CD1c-positive myeloid dendritic cell (primary cell): ENCODE results near the gene ELMO1.

Experiments used
- DNase-seq: peaks from one replicate; pipeline ENCODE4 v3.0.0-alpha.2; 2016; ENCODE audit errors: extremely low spot score

ELMO1 gene

DNA sequence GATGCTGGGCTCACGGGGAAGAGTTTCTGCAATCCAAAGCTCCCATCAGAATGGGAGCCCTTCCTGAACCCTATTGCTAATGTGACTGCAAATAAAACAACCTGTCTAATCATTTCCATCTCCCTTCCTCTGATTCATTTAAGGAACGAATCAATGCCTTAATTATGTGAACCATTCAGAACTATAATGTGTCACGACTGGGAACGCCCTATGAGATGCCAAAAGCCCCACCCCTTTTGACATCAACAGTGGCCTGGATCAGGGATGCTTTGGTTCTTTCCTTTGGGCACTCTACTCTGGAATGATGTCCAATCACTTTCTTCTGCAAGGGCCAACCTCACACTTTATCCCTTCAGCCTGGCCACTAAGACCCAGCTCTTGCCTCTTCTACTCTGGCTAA, 528.9 kb downstream of the ELMO1 start:
- DNase-seq, result no peak

DNA sequence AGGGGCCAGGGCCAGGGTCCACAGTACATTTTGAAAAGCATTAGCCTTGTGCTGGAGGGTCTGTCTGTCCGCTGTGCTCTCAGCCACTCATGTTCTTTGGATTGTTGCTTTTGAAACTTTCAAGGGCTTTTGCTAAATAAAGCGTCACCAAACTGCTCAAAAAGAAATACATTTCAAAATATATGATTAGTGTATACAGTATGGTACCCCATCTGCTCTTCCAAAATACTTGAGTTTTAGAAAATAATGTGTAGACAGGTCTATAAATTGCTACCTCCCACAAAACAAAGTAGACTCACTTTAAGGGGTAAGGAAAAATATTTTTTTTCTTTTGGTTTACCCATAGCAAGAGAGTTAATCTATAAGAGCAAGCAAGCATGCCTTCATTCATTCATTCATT, 530.1 kb downstream of the ELMO1 start:
- no peak for DNase-seq

- DNase-seq, result no peak
Measured at GRCh38 chr7:36916619-36917018, 532.0 kb downstream of the ELMO1 start.

DNA sequence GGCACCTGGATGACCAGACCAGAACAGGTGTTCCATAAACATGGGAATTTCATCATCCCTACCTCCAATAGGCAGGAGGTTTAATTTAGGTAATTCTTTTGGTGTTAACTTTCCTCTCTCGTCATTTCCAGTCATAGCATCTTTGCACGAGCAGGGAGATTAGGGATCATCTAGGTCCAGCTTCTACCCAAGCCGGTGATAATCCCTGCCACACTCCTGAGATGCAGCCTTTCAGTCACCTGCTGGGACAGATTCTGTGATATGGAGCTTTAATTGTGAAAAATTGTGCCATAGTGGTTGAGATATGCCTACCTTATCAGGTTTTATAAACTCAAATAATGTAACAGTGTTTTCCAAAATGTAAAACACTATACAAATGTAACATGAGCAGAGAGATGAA, 532.5 kb downstream of the ELMO1 start:
- DNase-seq, result no peak

DNA sequence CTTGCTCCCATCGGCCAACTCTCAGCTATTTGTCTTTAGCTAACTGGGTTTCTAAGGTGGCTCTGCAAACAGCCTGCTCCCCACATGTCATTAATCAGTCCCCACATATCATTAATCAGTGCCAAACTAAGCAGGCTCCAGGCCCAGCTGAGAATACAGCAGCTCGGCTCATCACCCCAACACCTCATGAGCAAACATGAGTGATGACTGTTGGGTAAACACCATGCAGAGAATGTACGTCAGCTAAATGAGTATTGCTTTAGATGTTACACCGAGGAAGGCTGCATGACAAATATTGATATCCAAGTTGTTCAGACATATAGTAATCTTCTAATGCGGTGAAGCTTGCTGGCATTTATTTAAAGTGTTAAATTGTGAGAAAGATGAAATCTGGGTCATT, 536.9 kb downstream of the ELMO1 start:
- no peak for DNase-seq

GRCh38 chr7:36910859-36911258, 537.8 kb downstream of the ELMO1 start:
- DNase-seq, result no peak

- no peak for DNase-seq
Measured at GRCh38 chr7:36910401-36910800, 538.3 kb downstream of the ELMO1 start.

DNA sequence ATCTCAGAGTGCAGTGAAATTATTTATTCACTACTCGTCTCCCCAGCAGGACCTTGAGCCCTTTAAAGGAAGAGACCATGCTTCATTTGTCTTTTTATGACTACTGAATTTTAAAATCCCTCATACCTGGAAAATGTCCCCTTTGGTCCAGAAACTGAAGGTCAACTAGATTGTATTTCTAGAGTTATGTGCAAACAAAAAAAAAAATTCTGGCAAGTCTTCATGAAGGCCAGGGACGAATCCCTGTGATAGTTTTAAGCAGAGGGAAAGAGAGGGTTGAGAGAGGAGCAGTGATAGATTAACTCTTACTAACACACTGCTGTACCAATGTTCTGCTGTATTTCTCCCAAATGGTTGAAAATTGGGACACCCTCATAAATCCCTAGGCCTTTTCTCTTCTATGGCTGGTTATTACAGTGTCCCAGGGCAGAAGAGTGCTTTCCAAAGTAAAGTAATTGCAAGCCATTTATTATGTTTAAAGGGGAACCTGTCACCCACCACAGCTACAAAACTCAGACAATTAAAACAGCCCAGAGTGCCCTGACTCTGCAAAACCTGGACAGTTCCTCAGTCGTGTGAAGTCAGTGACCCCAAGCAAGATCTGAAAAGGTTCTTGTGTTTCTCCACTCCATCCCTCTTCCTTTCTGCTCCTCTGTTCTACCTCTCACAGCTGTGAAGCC, 541.6 kb downstream of the ELMO1 start:
- DNase-seq, result no peak

- no peak for DNase-seq
Measured at GRCh38 chr7:36906448-36906847, 542.2 kb downstream of the ELMO1 start.

- no peak for DNase-seq
Measured at GRCh38 chr7:36905841-36906240, 542.8 kb downstream of the ELMO1 start.

DNA sequence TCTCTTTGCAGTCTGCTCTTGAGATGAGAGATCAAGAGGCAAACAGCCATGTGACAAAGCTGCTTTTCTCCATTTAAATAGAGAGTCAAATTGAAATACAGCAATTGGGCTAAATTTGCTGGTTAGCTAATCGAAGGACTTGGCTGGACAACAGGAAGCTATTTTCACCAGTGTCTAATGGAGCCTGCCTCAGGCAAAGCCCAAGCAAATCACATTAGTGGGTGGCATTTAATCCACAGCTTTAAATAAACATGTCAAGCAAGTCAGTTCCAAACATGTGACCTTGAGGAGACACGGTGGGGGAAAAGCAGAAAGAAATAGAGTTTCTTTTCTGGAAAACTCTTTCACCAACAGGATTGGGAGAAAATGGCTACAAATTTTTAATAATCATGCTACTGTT, 543.9 kb downstream of the ELMO1 start:
- DNase-seq, result no peak

- DNase-seq, result no peak
Measured at GRCh38 chr7:36904101-36904500, 544.6 kb downstream of the ELMO1 start.

- DNase-seq, result no peak
Measured at GRCh38 chr7:36900988-36901710, 547.5 kb downstream of the ELMO1 start.

DNA sequence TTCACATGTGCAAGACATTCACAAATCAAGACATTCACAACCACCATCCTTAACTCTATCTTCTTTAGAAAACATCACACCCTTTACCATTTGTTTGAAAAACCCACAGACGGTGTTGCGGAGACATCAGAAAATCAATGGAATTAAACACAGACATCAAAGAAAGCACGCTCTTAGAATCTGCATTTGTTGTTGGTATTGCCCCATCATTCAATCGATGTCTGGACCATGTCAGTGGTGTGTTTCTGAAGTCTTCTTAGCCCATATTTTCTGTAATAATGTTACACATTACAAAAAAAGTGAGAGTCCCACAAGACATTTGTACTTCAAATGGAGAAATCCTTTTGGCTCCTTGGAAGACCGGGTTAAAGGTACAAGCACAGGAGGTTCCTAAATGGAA, 550.5 kb downstream of the ELMO1 start:
- DNase-seq, result no peak

- DNase-seq, result no peak
Measured at GRCh38 chr7:36896956-36897590, 551.6 kb downstream of the ELMO1 start.

DNA sequence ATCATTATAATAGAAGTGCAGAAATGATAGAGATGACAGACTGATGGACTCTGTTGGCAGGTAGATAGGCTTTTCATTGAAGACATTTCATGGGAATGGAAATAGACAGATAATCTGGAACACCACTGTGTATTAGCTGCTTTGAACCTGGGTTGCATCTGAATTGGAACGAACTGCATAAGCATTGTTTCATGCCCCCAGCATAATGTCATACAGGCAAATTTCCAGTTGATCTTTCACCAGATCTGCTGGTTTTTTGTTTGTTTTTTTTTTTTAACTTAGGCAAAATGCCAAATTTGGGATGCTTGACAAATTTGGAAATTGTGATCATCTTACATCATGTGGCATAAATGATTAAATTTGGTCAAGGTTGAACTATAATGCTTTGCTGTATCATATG, 552.2 kb downstream of the ELMO1 start:
- DNase-seq, result no peak

GRCh38 chr7:36895192-36895591, 553.5 kb downstream of the ELMO1 start:
- no peak for DNase-seq

DNA sequence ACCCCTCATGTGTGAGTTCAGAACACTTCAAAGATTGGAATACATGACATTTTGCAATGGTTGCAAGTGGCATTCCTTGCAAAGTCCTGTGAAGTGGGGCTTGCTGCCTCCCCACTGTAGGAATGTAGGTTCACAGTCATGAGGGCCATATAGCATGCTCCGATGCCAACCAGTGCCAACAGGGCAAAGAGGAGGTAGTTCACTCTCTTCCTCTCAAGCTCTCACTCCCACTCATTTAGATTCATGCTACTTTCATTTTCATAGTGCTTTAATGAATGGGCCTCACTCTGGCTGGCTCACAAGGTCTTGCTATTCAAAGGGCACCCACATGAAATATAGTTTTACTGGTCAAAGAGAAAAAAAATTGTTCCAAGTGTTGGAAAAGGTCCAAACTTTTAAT, 554.5 kb downstream of the ELMO1 start:
- DNase-seq, result peak; percentile 6

- DNase-seq, result no peak
Measured at GRCh38 chr7:36889182-36889581, 559.5 kb downstream of the ELMO1 start.

- DNase-seq, result no peak
Measured at GRCh38 chr7:36887969-36888368, 560.7 kb downstream of the ELMO1 start.

- DNase-seq, result no peak
Measured at GRCh38 chr7:36887233-36887632, 561.4 kb downstream of the ELMO1 start.

- DNase-seq, result no peak
Measured at GRCh38 chr7:36884910-36885309, 563.8 kb downstream of the ELMO1 start.

- no peak for DNase-seq
Measured at GRCh38 chr7:36884351-36884750, 564.3 kb downstream of the ELMO1 start.
